Naive B cell (primary cell): ENCODE data around the gene FES. TPM values are rescaled to one million over a fixed set of nuclear protein-coding genes. Genes with fewer than 3 reads are reported as not detected.

Experiments
- ATAC-seq, 2 donors: fragments of 150-1000 bp; cut with Tn5 transposase; 2 replicates each; pipeline ENCODE4 v1.10.0; 2021; ENCODE audit warnings: low read depth in 2 of 2, mild to moderate bottlenecking in 2 of 2, moderate library complexity in 2 of 2
- DNase-seq: peaks from one replicate; pipeline ENCODE4 v3.0.0; 2022
- H3K27ac Mint-ChIP-seq, 6 donors: one replicate each; pipeline ENCODE4 v1.8.0; 2020 to 2022; ENCODE audit warnings: mild to moderate bottlenecking in 6 of 6, mixed read lengths in 6 of 6, moderate library complexity in 5 of 6, inconsistent platforms in 2 of 6
- H3K27me3 Mint-ChIP-seq, 3 donors: one replicate each; pipeline ENCODE4 v1.8.0; 2021 to 2022; ENCODE audit warnings: mixed read lengths in 3 of 3, mild to moderate bottlenecking in 1 of 3
- H3K36me3 Mint-ChIP-seq, 2 donors: one replicate each; pipeline ENCODE4 v1.8.0; 2020 to 2022; ENCODE audit warnings: mixed read lengths in 2 of 2, inconsistent platforms in 1 of 2, mild to moderate bottlenecking in 1 of 2
- H3K4me1 Mint-ChIP-seq, 3 donors: one replicate each; pipeline ENCODE4 v1.8.0; 2020 to 2022; ENCODE audit warnings: mixed read lengths in 3 of 3, inconsistent platforms in 1 of 3, mild to moderate bottlenecking in 1 of 3, moderate library complexity in 1 of 3
- H3K4me3 Mint-ChIP-seq, 8 donors: one replicate each; pipeline ENCODE4 v1.8.0; 2020 to 2022; ENCODE audit warnings: mild to moderate bottlenecking in 8 of 8, mixed read lengths in 8 of 8, moderate library complexity in 8 of 8, inconsistent platforms in 2 of 8
- H3K9me3 Mint-ChIP-seq, 7 donors: one replicate each; pipeline ENCODE4 v1.8.0; 2020 to 2022; ENCODE audit warnings: mixed read lengths in 7 of 7, mild to moderate bottlenecking in 5 of 7, inconsistent platforms in 2 of 7, moderate library complexity in 1 of 7
- polyA plus RNA-seq, 6 donors: library from polyadenylated mRNA; unstranded; fragments of 300-500 nt; fragmentation: Illumina TruSeq; gene quantifications; one replicate each; pipeline ENCODE4 v1.2.3, GENCODE V29; 2021; ENCODE audit warnings: low read depth in 6 of 6

The FES gene
- polyA plus RNA-seq, 6 donors from 2014 or later, result 4.1 to 17.2 (median 7.9) TPM

- peaks cover 29 to 43% (median 30%) of the 10 kb centered on the region in 3 donors for H3K4me1 Mint-ChIP-seq
- ATAC-seq (no peak), DNase-seq (no peak)
- H3K9me3 Mint-ChIP-seq, result no peaks in the 10 kb centered on the region
- no peaks in the 10 kb centered on the region for H3K27me3 Mint-ChIP-seq
- H3K4me3 Mint-ChIP-seq, result no peak overlapping the region
- H3K36me3 Mint-ChIP-seq, result no peaks in the 10 kb centered on the region
- peak overlapping the region in 1 of 6 donors; percentile 89 for H3K27ac Mint-ChIP-seq
Observed at GRCh38 chr15:90865702-90866101, 18.6 kb upstream of the FES start.

- H3K4me1 Mint-ChIP-seq, result peaks cover 31 to 46% (median 33%) of the 10 kb centered on the region in 3 donors
- H3K9me3 Mint-ChIP-seq, result no peaks in the 10 kb centered on the region
- H3K36me3 Mint-ChIP-seq, result no peaks in the 10 kb centered on the region
- H3K27ac Mint-ChIP-seq, result peak overlapping the region in 1 of 6 donors; percentile 10
- no peak for DNase-seq
- H3K4me3 Mint-ChIP-seq, result no peak overlapping the region
- no peaks in the 10 kb centered on the region for H3K27me3 Mint-ChIP-seq
- ATAC-seq, result no peak
Observed at GRCh38 chr15:90866161-90866715, 18.1 kb upstream of the FES start.

- ATAC-seq (no peak), DNase-seq (no peak)
- H3K36me3 Mint-ChIP-seq, result no peaks in the 10 kb centered on the region
- H3K27ac Mint-ChIP-seq, result no peak overlapping the region
- no peaks in the 10 kb centered on the region for H3K9me3 Mint-ChIP-seq
- peak overlapping the region in 1 of 8 donors; percentile 25 for H3K4me3 Mint-ChIP-seq
- peaks cover 31 to 46% (median 33%) of the 10 kb centered on the region in 3 donors for H3K4me1 Mint-ChIP-seq
- H3K27me3 Mint-ChIP-seq, result no peaks in the 10 kb centered on the region
Observed at GRCh38 chr15:90866800-90867199, 17.5 kb upstream of the FES start.

- Mint-ChIP-seq H3K4me1 (peaks cover 36 to 54% (median 43%) of the 10 kb centered on the region in 3 donors), H3K9me3 (no peaks in the 10 kb centered on the region), H3K27ac (peak within 1 kb of the TSS; percentile 19 to 92 (median 62)), H3K27me3 (no peaks in the 10 kb centered on the region), H3K36me3 (no peaks in the 10 kb centered on the region), H3K4me3 (peak within 1 kb of the TSS; percentile 52 to 92 (median 88))
- no peak for ATAC-seq
- no peak for DNase-seq
Observed at GRCh38 chr15:90868261-90868689, 16.0 kb upstream of the FES start, which contains the start of gene FURIN. TSS of gene FURIN (plus strand) at chr15:90868588. CDS start at chr15:90875741, 7,153 bp downstream.

- H3K27ac Mint-ChIP-seq, result peak overlapping the region in 4 of 6 donors; percentile 19 to 91 (median 50)
- no peaks in the 10 kb centered on the region for H3K27me3 Mint-ChIP-seq
- DNase-seq (no peak), ATAC-seq (no peak)
- no peaks in the 10 kb centered on the region for H3K36me3 Mint-ChIP-seq
- peak overlapping the region in 7 of 8 donors; percentile 35 to 92 (median 87) for H3K4me3 Mint-ChIP-seq
- peaks cover 32 to 50% (median 41%) of the 10 kb centered on the region in 3 donors for H3K4me1 Mint-ChIP-seq
- H3K9me3 Mint-ChIP-seq, result no peaks in the 10 kb centered on the region
Observed at GRCh38 chr15:90869140-90869541, 15.2 kb upstream of the FES start.

GRCh38 chr15:90869601-90870353, 14.5 kb upstream of the FES start:
- DNase-seq (no peak), ATAC-seq (peak in 1 of 2 donors; percentile 20)
- Mint-ChIP-seq H3K4me3 (peak overlapping the region; percentile 83 to 93 (median 89)), H3K9me3 (no peaks in the 10 kb centered on the region), H3K27me3 (no peaks in the 10 kb centered on the region), H3K27ac (peak overlapping the region in 5 of 6 donors; percentile 19 to 91 (median 87)), H3K4me1 (peaks cover 32 to 50% (median 41%) of the 10 kb centered on the region in 3 donors), H3K36me3 (no peaks in the 10 kb centered on the region)

GRCh38 chr15:90870354-90871138, 13.8 kb upstream of the FES start:
- H3K4me1 Mint-ChIP-seq, result peaks cover 32 to 49% (median 41%) of the 10 kb centered on the region in 3 donors
- DNase-seq, result no peak
- H3K4me3 Mint-ChIP-seq, result peak overlapping the region; percentile 83 to 93 (median 89)
- H3K27ac Mint-ChIP-seq, result peak overlapping the region in 5 of 6 donors; percentile 61 to 93 (median 86)
- H3K9me3 Mint-ChIP-seq, result no peaks in the 10 kb centered on the region
- H3K36me3 Mint-ChIP-seq, result no peaks in the 10 kb centered on the region
- no peaks in the 10 kb centered on the region for H3K27me3 Mint-ChIP-seq
- ATAC-seq, result peak; percentile 34 to 36

GRCh38 chr15:90871139-90871715, 13.1 kb upstream of the FES start:
- no peaks in the 10 kb centered on the region for H3K9me3 Mint-ChIP-seq
- H3K4me3 Mint-ChIP-seq, result peak overlapping the region; percentile 83 to 93 (median 89)
- H3K27ac Mint-ChIP-seq, result peak overlapping the region in 5 of 6 donors; percentile 61 to 93 (median 86)
- peaks cover 33 to 46% (median 41%) of the 10 kb centered on the region in 3 donors for H3K4me1 Mint-ChIP-seq
- peak; percentile 53 to 57 for ATAC-seq
- peak; percentile 33 for DNase-seq
- no peaks in the 10 kb centered on the region for H3K27me3 Mint-ChIP-seq
- H3K36me3 Mint-ChIP-seq, result no peaks in the 10 kb centered on the region

GRCh38 chr15:90871716-90872485, 12.4 kb upstream of the FES start:
- H3K4me3 Mint-ChIP-seq, result peak overlapping the region; percentile 77 to 93 (median 86)
- peaks cover 35 to 53% (median 41%) of the 10 kb centered on the region in 3 donors for H3K4me1 Mint-ChIP-seq
- H3K27ac Mint-ChIP-seq, result peak overlapping the region in 4 of 6 donors; percentile 24 to 89 (median 82)
- H3K9me3 Mint-ChIP-seq, result no peaks in the 10 kb centered on the region
- DNase-seq (no peak), ATAC-seq (peak; percentile 32 to 35)
- H3K36me3 Mint-ChIP-seq, result peaks cover 0 to 6% of the 10 kb centered on the region in 2 donors
- H3K27me3 Mint-ChIP-seq, result no peaks in the 10 kb centered on the region

- Mint-ChIP-seq H3K4me3 (peak overlapping the region; percentile 77 to 93 (median 86)), H3K27me3 (no peaks in the 10 kb centered on the region), H3K9me3 (no peaks in the 10 kb centered on the region), H3K4me1 (peaks cover 35 to 55% (median 41%) of the 10 kb centered on the region in 3 donors), H3K36me3 (peaks cover 0 to 11% of the 10 kb centered on the region in 2 donors), H3K27ac (peak overlapping the region in 5 of 6 donors; percentile 24 to 89 (median 79))
- DNase-seq (no peak), ATAC-seq (no peak)
Observed at GRCh38 chr15:90872486-90873184, 11.7 kb upstream of the FES start.

- no peak for ATAC-seq
- Mint-ChIP-seq H3K4me3 (peak overlapping the region in 6 of 8 donors; percentile 5 to 93 (median 82)), H3K9me3 (no peaks in the 10 kb centered on the region), H3K27ac (no peak overlapping the region), H3K27me3 (no peaks in the 10 kb centered on the region), H3K4me1 (peaks cover 27 to 47% (median 35%) of the 10 kb centered on the region in 3 donors), H3K36me3 (peaks cover 0 to 11% of the 10 kb centered on the region in 2 donors)
- no peak for DNase-seq
Observed at GRCh38 chr15:90873488-90873997, 10.8 kb upstream of the FES start.
